K562 (cell line): Measurements from ENCODE around the gene C4BPB. TPM values are rescaled to one million over a fixed set of nuclear protein-coding genes. Genes with fewer than 3 reads are reported as not detected.

Source experiments
- ARHGAP35 ChIP-seq: fragments of 450-650 bp; IDR thresholded peaks from 2 replicates; pipeline ENCODE4 v1.6.1; 2018; ENCODE audit not compliant: partially characterized antibody
- ASH1L ChIP-seq: fragments of 450-650 bp; IDR thresholded peaks from 2 replicates; pipeline ENCODE4 v1.6.1; 2018; ENCODE audit warnings: borderline replicate concordance, mild to moderate bottlenecking, low read depth; ENCODE audit not compliant: partially characterized antibody
- BRD9 ChIP-seq: fragments of 450-650 bp; IDR thresholded peaks from 2 replicates; pipeline ENCODE4 v1.6.1; 2018; ENCODE audit warnings: low read depth; ENCODE audit not compliant: partially characterized antibody
- DACH1 ChIP-seq: fragments of 450-650 bp; IDR thresholded peaks from 2 replicates; pipeline ENCODE4 v1.6.1; 2018; ENCODE audit not compliant: partially characterized antibody
- E2F1 ChIP-seq: sonication (generic); formaldehyde crosslinking; IDR thresholded peaks from 2 replicates; pipeline ENCODE4 v1.8.1; 2023; ENCODE audit warnings: mild to moderate bottlenecking, missing genetic modification reagents, moderate library complexity
- EGR1 ChIP-seq: fragments of 450-650 bp; conservative IDR thresholded peaks from 2 replicates; pipeline ENCODE4 v1.6.1; 2017; ENCODE audit warnings: mild to moderate bottlenecking
- ELK1 ChIP-seq: sonication (generic); formaldehyde crosslinking; IDR thresholded peaks from 2 replicates; pipeline ENCODE4 v1.8.1; 2022; ENCODE audit warnings: missing genetic modification reagents
- FOSL1 ChIP-seq: fragments of 200-800 bp; sonication (Bioruptor generic); conservative IDR thresholded peaks from 2 replicates; pipeline ENCODE4 v1.6.1; 2016; ENCODE audit warnings: missing genetic modification characterization, missing compliant biosample characterization
- FOXK2 ChIP-seq, 2 experiments: fragments of 450-650 bp; IDR thresholded peaks in 1 of 2; conservative IDR thresholded peaks in 1 of 2; 2 replicates each; pipeline ENCODE4 v1.6.1; 2016; ENCODE audit warnings: low read depth in 2 of 2, mild to moderate bottlenecking in 1 of 2
- GTF2A2 ChIP-seq: IDR thresholded peaks from 2 replicates; pipeline ENCODE4 v1.6.1; 2016; ENCODE audit warnings: mild to moderate bottlenecking, missing genetic modification characterization, missing compliant biosample characterization
- MNT ChIP-seq, 2 experiments: fragments of 450-650 bp; conservative IDR thresholded peaks; 2 replicates each; pipeline ENCODE4 v1.6.1; 2017; ENCODE audit warnings: mild to moderate bottlenecking in 2 of 2, moderate library complexity in 2 of 2
- PKNOX1 ChIP-seq: fragments of 450-650 bp; IDR thresholded peaks from 2 replicates; pipeline ENCODE4 v1.6.1; 2016
- SP1 ChIP-seq: sonication (generic); formaldehyde crosslinking; IDR thresholded peaks from 2 replicates; pipeline ENCODE4 v1.8.1; 2022; ENCODE audit warnings: mild to moderate bottlenecking, missing genetic modification reagents
- SUPT5H ChIP-seq: fragments of 450-650 bp; IDR thresholded peaks from 2 replicates; pipeline ENCODE4 v1.6.1; 2016
- TCF7 ChIP-seq: sonication (generic); IDR thresholded peaks from 2 replicates; pipeline ENCODE4 v1.6.1; 2016; ENCODE audit warnings: antibody characterized with exemption, borderline replicate concordance
- TFE3 ChIP-seq: fragments of 450-650 bp; formaldehyde crosslinking; IDR thresholded peaks from 2 replicates; pipeline ENCODE4 v1.4.0; 2020; ENCODE audit warnings: mild to moderate bottlenecking, mixed read lengths
- TRIM28 ChIP-seq: fragments of 450-650 bp; IDR thresholded peaks from 2 replicates; pipeline ENCODE4 v1.6.1; 2017
- USF2 ChIP-seq: sonication (generic); formaldehyde crosslinking; IDR thresholded peaks from 2 replicates; pipeline ENCODE4 v1.5.0; 2020; ENCODE audit warnings: missing genetic modification reagents
- XRCC5 ChIP-seq: fragments of 200-400 bp; formaldehyde crosslinking; IDR thresholded peaks from 2 replicates; pipeline ENCODE4 v1.6.1; 2017; ENCODE audit warnings: low read depth, mild to moderate bottlenecking, low read length
- ZNF12 ChIP-seq: sonication (generic); formaldehyde crosslinking; IDR thresholded peaks from 2 replicates; pipeline ENCODE4 v1.4.0; 2020; ENCODE audit warnings: mild to moderate bottlenecking, missing genetic modification reagents
- polyA plus RNA-seq, 8 experiments: library from polyadenylated mRNA; depleted of rRNA in 4 of 8; stranded (reverse) in 5 of 8; unstranded in 3 of 8; fragments of >200 nt; fragmentation: Nextera tagmentation in 2 of 8; fragmentation: Illumina TruSeq in 1 of 8; extraction: Ambion mirVana in 2 of 8; extraction: Trizol in 1 of 8; gene quantifications; 2 replicates each; pipeline versions ENCODE4 v1.2.1 to v1.2.3, GENCODE V29; 2011 to 2014; ENCODE audit warnings: inconsistent platforms in 1 of 8, missing spikeins in 1 of 8
- total RNA-seq, 7 experiments: library from RNA; depleted of rRNA in 6 of 7; stranded (reverse); fragments of >200 nt in 6 of 7; fragmentation: Illumina TruSeq in 2 of 7; extraction: Trizol in 2 of 7; gene quantifications; 2 replicates each; pipeline versions ENCODE4 v1.2.1 to v1.2.3, GENCODE V29; 2011 to 2021; ENCODE audit warnings: low replicate concordance in 1 of 7

Gene C4BPB
- total and polyA plus RNA-seq, 9 of the 15 experiments (the other 6 are each of a cell fraction or from before 2014, with no cell fraction given), result not detected

- peak; percentile 45 for TF ChIP-seq BRD9
- no peak for TF ChIP-seq ELK1 (CRISPR knock-in tag)
- no peak for TF ChIP-seq ASH1L
- TF ChIP-seq DACH1, result peak; percentile 75
- peak; percentile 46 for TF ChIP-seq PKNOX1
- TF ChIP-seq USF2 (CRISPR knock-in tag), result no peak; the same call in 1 of the 2 replicates
- TF ChIP-seq MNT (conservative IDR thresholded peaks at IDR 0.05), result peak in 1 of 2 experiments; percentile 82; a peak in 3 of 4 replicates
- peak; percentile 97 for TF ChIP-seq SUPT5H
- 0 out of 2 replicates have a peak, but pooled peaks have one; percentile 33 for TF ChIP-seq TRIM28
- TF ChIP-seq E2F1, result peak; percentile 67; the same call in 1 of the 2 replicates
- peak; percentile 99 for TF ChIP-seq SP1 (CRISPR knock-in tag)
- no peak for TF ChIP-seq GTF2A2 (tag)
- TF ChIP-seq XRCC5, result peak; percentile 62
- TF ChIP-seq EGR1, result peak; percentile 66
- peak; percentile 21; the same call in 1 of the 2 replicates for TF ChIP-seq TCF7
- peak; percentile 44 for TF ChIP-seq TFE3
- TF ChIP-seq FOXK2 (conservative IDR thresholded peaks at IDR 0.05 in 1 of 2, IDR thresholded peaks at IDR 0.05 in 1 of 2; ENCODE audit: low read depth in 2 of 2), result peak; percentile 9 to 58; a peak in 2 of 4 replicates
- TF ChIP-seq ZNF12 (CRISPR knock-in tag), result no peak
- peak; percentile 93 for TF ChIP-seq ARHGAP35
- peak; percentile 47; the same call in 1 of the 2 replicates for TF ChIP-seq FOSL1
These were observed 35.5 kb upstream of the C4BPB start, which contains the start of gene PFKFB2 (continued) for GRCh38 chr1:207052911-207053769.
